ENCODE results near the gene DLG2.

The DLG2 gene

DNA sequence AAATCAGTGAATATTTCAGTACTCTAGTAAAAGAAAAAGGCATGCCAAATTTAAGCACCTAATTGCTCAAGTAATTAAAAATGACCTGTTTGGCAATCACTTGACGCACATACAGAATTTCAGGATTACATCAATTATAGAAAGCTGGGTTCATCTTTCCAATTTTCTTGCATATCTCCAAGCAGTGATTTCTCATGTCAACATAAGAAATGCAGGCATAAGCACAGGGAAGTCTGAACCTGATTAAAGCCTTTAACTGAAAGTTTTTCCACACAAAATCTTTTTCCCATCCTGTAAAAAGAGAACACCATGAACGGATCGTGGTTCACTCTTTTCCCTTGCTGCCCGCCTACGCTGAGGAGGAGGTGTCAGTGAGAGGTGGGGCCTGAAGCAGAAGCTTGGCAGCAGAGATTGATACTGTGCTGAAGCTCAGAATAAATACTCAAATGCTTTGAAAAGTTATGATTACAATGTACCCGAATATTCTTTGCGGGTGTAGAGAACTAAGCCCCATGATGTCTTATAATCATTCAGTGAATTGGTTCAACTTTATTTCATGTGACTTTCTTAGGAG lies 1636.9 kb downstream of the DLG2 start:
- no peak for DNase-seq (ENCODE audit: low spot score)

DNA sequence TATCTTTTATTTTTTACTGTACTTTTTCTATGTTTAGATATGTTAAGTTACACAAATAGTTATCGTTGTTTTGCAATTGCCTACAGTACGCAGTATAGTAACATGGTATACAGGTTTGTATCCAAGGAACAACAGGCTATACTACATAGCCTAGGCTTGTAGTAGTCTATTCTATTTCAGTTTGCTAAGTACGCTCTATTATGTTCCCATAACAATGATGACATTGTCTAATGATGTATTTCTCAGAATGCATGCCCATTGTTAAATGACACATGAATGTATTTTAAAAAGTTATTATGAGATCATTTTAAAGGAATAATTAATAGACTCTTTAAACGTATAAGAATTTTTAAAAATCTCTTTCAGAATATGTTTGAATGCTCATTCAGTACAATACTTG lies 1644.3 kb downstream of the DLG2 start:
- no peak for DNase-seq (ENCODE audit: low spot score)

DNA sequence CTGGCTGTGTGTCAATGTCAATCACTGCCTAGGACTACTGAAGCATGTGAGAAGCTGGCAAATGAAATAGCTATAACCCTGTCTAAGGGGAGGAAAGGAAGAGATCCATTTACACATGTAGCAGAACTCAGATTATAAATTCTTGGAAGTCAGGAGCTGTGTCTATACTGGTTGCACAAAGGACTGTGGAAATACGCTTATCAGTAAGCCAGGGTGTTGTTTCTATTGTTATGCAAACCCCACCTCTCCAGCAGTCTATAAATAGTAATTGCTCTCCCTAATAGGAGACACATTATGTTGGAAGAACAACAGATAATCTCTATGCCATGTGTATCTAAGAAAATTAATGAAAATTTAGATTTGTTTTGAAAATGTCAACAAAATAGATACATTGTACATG lies 1647.6 kb downstream of the DLG2 start:
- no peak for DNase-seq (ENCODE audit: low spot score)

DNA sequence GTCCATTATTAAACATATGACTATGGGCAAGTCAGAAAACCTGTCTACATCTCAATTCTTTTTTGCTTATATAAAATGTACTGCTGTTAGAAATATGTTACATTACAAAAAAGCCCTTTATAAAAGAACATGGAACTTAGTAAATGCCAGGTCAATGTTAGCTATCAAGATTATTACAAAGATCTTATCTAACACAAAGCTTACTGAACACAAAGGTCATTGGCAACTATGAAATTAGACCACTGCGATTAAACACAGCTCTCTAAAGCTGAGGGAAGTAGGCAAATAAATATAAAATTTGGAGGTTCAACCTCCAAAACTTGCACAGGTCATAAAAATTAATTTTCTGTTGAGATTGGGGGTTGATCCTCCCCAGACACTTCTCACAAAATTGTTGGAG lies 1648.2 kb downstream of the DLG2 start:
- no peak for DNase-seq (ENCODE audit: low spot score)

DNA sequence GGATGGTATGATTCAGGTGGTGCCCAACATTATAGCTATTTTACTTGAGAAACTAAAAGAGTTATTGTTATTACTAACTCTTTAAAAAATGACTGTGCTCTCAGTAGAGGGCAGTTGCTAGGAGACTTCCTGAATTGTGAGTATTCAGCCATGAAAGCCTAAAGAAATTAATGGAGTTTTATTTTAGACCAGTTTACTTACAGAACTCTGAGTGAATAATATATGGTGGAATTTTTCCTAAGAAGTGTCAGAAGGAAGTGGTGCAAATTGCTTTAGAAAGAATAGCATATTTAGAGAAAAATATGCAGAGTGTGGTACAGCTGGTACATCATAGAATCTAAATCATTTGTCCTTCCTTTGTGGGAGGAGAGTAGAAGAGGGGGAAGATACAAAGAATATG lies 1651.1 kb downstream of the DLG2 start:
- no peak for DNase-seq (ENCODE audit: low spot score)

DNA sequence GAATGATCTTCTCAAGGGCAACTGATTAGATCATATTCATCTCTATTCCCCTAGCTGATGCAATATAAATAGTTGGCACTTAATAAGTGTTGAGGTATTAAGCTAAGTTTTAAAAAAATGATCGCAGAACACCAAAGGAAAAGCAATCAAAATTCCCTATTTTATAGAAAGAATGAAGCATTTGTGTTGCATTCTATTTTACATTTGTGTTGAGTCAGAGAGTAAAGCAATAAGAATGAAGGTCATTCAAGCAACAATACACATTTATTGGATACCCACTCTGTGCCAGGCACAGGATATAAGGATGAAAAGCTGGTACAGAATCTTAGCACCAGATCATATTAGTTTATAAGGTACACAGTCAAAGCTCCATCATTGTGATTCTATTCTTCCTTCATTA lies 1654.6 kb downstream of the DLG2 start:
- DNase-seq (ENCODE audit: low spot score): no peak

DNA sequence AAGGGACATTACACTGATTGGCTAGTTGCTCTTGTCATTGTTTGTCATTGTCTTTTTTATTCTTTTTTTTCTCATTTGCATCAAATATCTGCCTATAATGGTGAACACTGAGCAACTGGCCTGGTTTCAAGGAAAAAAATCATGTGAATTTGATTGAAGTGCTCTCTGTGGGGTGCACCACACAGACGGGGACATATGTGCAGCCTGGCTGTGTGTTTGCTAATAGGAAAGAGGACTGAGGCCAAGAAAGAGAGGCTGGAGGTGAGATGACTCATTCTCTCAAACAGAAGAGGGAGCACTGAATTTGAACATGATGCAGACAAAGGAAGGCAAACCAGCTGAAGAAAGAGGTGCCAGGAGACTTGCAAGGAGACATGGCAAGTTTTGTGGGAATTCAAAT lies 1656.1 kb downstream of the DLG2 start:
- DNase-seq (ENCODE audit: low spot score): no peak

DNA sequence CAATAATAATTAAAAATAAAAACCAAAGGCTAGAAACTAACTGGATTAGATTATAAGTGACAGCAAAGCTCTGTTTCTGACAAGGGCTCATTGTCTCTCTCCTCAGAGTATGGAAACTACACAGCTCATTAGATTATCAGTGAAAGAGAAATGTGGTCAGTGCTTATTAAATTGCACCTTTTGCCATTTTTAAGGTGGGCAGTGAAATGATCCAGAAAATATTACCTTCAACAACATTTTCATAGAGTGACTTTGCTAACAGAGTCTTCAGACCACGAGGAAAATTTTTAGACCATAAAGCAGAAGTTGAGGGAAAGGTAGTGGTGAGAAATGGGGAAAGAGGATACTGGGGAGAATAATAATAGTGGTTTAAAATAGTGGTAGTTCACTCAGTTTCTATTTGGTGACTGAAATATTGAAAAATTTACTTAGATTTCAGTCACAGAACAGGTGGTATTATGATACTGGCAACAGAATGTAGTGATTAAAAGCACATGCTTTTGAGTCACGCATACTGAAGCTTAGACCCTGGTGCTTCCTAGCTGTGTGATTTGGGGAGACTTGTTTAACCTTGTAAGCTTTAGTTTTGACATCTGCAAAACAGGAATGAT lies 1657.0 kb downstream of the DLG2 start:
- DNase-seq (ENCODE audit: low spot score): no peak

DNA sequence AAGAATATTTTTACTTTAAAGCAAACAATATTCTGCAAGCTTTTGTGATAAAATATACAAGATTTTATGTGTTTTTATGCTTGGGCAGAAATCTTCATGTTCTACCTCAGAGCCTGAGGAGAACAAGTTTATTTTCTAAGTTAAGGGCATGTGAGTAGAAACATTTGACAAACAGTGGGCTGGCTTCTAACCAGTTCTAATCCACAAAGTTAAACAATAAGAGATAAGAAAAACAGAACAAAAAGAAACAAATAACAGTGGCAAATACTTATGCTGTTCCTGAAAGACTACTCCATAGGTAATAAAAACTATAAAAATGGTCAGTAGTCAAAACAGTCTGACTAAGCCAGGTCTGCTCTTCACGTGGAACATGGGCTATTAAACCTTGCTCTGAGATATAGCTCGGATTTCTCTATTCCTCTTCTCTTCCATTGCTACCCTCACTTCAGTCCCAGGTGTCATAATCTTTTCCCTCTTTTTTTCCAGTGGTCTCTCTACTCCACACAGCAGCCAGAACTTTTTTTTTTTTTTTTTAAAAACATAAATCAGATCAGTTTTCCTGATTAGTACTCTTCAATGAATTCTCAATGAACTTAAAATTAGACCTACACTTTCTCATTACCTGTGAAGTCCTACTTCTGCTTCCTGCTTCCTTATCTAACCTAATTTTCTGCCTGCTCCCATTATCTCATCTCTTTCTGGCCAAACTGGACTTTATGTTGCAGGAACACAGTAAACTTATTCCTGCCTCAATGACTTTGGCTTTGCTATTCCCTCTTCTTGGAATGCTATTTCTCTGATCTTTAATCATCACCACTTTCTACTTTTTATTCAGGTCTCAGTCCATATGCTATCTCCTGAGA lies 1669.9 kb downstream of the DLG2 start:
- DNase-seq (ENCODE audit: low spot score): no peak

DNA sequence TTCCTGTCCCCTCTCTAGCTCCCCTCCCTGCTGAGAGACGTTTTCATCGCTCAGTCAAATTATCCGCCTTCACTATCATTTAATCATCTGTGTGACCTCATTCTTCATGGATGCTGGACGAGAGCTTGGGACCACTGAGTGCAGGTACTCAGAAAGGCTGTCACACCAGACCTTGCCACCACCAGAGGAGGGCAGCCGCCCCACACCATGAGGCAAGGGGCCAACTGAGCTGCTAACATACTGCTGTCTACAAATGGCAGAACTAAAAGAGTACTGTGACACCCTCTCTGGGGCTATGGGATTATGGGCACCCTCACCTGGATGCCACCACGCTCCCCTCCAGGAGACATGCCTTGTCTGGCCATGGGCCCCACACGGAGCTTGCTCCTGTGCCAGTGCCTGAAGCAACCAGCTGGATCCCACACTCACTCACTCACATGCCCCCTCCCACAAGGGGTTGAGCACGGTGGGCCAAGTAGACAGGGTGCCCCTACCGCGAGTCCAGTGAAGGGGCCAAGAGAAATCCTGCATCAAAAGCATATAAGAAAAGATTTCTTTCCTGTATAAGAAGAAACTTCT lies 1670.9 kb downstream of the DLG2 start:
- DNase-seq (ENCODE audit: low spot score): no peak

DNA sequence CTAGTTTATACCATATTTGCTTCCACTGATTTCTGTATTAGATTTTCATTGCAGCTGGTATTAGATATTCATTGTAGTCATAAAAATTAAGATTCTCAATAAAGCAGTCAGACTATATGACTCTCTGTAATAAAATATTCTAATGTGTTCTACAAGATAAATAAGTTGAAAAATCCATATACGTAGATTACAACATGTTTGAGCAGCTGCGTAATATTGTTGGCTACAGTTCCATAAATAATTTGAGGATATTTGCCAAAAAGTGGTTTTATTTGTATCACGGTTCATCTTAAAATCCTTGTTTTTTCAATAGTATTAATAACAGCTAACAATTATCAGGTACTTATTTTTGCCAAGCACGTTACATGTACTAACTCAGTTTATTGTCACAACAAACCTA lies 1672.4 kb downstream of the DLG2 start:
- DNase-seq (ENCODE audit: low spot score): no peak

DNA sequence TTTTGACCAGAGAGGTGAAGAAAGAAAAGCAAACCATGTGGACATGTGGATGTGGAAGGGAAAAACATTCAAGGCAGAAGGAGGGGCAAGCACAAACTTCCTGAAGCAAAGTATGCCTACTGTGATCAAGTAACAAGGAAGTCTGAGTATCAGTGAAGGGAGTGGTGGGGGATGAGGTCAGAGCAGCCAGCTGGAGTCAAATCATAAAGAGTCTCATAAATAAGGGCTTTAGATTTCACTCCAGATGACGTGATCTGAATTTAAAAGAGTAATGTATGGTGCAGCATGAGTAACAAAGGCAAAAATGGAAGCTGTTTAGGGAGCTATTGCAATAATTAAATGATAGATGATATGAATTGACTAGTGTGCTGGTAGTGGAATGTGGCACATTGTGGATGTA lies 1675.6 kb downstream of the DLG2 start:
- no peak for DNase-seq (ENCODE audit: low spot score)

DNA sequence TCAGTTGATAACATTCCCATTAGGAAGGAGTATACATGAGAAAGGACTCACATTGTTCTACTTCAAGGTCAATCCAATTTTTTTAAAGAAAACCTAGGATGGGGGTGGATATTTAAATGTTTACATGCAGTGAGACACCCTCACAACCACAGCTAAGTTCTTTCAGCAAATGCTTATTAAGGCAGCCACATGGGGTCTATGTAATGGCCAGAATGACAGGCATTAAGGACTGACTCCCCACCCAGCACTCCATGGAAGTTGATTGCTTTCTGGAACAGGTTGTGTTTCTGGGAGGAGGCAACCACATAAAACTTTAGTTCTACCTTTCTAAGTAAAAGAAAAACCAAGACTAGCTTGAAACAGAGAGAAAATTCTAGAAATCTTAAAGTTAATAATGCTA lies 1678.9 kb downstream of the DLG2 start:
- no peak for DNase-seq (ENCODE audit: low spot score)

DNA sequence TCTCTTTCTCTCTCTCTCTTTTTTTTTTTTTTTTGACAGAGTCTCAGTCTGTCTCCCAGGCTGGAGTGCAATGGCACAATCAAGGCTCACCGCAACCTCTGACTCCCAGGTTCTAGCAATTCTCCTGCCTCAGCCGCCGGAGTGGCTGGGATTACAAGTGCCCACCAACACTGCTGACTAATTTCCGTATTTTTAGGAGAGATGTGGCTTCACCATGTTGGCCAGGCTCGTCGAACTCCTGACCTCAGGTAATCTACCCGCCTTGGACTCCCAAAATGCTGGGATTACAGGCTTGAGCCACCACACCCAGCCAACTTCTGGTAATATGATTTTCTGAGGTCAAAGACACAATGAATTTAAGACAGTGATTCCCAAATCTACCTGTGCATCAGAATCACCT lies 1681.2 kb downstream of the DLG2 start:
- no peak for DNase-seq (ENCODE audit: low spot score)

DNA sequence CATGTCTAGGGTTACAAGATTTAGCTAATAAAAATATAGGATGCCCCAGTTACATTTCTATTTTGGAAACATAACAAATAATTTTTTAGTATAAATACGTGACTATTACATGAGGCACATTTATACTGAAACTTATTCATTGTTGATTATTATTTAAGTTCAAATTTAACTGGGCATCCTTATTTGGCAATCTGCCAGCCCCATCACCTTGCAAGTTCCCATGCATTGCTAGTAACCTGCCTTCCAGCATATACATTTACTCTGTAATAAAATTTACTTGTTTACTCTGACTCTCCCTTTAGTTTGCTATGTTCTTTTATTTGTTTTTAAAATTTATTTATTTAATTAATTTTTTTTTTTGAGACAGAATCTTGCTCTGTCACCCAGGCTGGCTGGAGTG lies 1686.1 kb downstream of the DLG2 start:
- no peak for DNase-seq (ENCODE audit: low spot score)

DNA sequence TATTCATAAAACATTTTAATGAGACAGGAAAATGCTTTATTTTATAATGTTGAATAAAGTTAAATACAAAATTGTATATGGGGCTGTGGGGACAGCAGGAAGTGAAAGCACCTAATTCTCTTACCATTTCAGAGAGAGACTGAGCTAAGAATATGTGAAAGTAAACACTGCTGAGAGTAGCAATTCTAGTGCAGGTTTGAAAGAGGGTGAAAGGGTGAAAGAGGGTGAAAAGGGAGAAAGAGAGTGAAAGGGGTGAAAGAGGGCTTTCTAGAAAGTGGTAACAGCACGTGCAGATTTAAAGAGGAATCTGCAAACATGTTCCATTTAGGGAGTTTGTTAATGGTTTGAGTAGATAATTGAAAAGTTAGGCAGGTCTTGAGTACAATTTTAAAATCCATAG lies 1689.0 kb downstream of the DLG2 start:
- DNase-seq (ENCODE audit: low spot score): no peak

DNA sequence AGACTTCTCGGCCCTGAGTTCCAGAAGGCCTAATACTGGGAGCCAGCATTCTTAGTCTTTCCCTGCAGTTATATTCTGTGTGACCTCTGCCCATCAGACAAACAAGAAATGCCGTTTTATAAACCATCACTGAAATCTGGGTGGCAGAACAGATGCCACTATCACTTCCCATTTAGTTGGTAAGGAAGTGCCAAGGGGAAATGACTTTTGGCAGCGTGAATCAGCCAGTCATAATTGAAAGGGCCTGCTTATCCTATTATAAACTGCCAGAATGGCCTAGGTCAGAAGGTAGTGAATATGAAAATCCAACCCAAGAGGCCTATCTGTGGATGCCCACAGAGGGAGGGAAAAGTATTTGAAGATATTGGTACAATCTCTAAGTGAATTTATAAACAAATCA lies 1694.1 kb downstream of the DLG2 start:
- DNase-seq (ENCODE audit: low spot score): no peak

DNA sequence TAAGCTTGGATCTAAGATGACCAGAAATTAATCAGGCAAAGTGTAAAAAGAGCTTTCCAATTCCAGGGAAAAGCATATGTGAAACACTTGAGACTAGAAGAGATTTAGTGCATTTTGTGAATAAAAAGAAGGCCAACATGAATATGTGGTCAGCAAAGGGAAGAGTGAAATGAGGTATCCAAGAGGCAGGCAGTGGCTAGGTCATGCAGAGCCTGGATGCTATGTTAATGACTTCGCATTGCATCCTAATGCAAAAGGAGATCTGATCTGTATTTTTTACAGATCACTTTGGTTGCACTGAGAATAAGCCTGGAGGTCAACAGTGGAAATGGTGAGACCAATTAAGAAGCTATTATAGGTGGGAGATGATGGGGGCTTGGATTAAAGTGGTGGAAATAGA lies 1699.7 kb downstream of the DLG2 start:
- DNase-seq (ENCODE audit: low spot score): no peak

DNA sequence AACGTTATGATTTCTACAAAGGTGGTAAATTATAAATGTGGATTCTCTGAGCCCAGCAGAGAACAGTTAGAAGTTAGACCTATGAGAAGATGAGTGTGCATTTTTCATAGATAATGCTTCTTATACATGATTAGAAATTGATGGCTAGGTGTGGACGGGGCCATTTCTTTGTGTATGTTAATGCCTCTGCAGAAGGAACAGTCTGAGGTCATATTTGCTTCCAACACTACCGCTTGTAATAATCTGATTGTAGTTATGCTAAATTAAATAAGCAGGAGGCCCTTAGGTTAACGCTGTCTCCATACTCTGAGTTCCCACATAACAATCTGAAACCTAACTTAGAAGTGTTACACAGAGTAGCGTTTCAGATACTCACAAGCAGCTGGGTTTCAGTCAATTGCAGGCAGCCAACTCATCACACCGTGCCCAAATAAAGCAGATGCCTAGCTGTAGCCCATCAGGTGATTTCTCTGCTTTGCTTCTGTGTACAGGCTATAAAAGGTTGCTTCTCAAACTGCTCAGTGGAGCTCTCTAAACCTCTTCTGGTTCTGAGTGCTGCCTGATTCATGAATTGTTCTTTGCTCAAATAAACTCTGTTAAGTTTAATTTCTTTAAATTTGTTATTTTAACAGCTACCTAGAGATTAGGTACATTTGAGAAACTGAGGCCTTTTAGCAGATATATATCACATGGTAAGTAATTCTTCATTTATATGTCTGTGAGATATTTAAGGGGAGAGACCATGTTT lies 1702.2 kb downstream of the DLG2 start:
- no peak for DNase-seq (ENCODE audit: low spot score)

DNA sequence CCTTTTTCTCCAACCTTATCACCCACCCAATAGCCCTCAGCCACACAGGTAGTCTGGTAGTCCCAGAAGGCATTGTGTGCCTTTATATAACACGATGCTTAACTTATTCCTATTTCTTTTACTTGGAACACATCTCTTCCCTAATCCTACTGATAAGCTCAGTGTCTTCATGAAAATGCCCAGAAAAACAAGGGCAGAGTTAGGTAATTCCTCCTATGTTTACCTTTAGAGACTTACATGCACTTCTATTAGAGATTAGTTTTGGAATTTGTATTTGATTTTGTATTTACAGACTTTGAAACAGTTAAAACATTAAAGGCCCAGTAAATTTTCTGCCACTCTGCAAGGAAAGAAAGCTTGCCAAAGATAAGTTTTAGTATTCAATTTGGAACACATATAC lies 1703.2 kb downstream of the DLG2 start:
- no peak for DNase-seq (ENCODE audit: low spot score)

DNA sequence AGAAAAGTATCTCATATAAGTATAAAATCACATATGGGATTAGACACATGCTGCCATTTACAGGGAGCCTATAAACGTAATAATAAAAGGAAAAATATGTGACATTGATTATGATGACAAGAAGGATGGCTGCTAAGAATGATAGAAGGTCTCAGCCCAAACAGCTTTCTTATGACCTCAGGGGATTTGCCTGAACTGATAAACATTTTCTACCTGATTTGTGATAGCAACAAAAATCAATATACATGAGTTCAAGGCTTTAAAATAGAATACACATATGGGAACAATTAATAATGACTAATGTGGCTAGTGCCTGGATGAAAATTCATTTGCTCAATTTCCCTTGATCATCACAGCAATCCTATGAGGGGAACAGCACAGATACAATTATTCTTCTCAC lies 1704.2 kb downstream of the DLG2 start:
- no peak for DNase-seq (ENCODE audit: low spot score)

DNA sequence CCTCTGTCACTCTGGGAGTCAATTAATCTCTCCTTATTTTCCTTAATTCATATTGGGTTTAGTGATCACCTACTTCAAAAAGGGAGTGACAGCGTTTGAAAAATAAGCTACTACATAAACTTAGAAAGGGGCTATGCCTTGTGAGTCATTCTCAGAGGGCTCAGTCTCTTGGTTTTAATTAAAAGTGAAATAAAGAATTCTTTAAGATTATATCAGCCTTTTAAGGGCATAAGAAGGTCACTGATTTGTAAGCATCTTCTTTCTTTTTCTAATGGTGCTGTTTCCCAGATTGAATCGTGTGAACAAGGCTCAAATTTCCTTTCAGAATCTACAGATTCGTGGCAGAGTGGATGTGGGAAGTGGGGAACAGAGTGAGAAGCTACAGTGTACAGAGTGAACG lies 1704.8 kb downstream of the DLG2 start:
- DNase-seq (ENCODE audit: low spot score): no peak

All from germinal center (tissue), 1 donor.